Gastrocnemius medialis (tissue), 4 donors: ENCODE measurements around the gene DUS1L.

Experiments
- POLR2A ChIP-seq, 2 donors: fragments of 450-650 bp; IDR thresholded peaks; one replicate each; pipeline ENCODE4 v1.6.1; 2017; ENCODE audit warnings: antibody characterized with exemption in 2 of 2, mild to moderate bottlenecking in 2 of 2, moderate library complexity in 2 of 2
- TF ChIP-seq, protein P1 (sequence below), 5 experiments: fragments of 450-650 bp in 3 of 5; fragments of 200-600 bp in 2 of 5; sonication (generic) in 2 of 5; IDR thresholded peaks in 4 of 5; conservative IDR thresholded peaks in 1 of 5; 1 replicate in 4 of 5; 2 replicates in 1 of 5; pipeline ENCODE4 v1.5.1; 2016 to 2019; ENCODE audit warnings: antibody characterized with exemption in 5 of 5, mild to moderate bottlenecking in 3 of 5, moderate library complexity in 3 of 5

DNA sequence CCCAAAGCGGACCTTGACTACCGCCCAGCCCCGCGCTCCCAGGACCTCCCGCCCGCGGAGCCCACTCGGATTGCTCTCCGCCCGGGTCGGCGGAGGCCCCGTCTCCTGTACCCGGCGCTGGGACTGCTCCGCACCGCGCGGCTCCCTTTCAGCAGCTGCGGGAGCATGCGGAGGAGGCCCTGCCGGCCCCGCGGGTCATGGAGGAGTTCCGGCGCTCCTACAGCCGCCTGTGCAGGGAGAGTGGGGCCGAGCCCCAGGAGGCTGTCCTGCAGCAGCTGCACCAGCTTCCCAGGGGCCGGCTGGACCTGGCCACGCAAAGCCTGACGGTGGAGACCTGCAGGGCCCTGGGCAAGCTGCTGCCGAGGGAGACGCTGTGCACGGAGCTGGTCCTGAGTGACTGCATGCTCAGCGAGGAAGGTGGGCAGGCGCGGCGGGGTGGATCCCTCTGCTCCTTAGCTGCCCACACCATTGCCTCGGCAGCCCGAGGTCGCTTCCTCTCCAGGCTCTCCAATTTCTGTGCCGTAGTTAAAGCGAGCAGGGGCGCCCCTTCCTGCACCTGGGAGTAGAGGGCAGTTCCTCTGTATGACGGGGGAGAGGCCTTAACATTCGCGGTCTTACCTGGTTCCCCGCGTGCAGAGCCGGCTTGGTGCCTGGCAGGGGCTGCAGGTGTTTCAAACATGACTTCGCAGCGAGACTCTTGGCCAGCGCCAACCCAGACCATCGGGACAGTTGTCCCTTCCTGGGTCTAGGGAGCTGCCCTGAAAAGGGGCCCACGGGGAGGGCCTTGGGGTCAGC, 42.0 kb downstream of the DUS1L start:
- TF ChIP-seq, protein P1, sequence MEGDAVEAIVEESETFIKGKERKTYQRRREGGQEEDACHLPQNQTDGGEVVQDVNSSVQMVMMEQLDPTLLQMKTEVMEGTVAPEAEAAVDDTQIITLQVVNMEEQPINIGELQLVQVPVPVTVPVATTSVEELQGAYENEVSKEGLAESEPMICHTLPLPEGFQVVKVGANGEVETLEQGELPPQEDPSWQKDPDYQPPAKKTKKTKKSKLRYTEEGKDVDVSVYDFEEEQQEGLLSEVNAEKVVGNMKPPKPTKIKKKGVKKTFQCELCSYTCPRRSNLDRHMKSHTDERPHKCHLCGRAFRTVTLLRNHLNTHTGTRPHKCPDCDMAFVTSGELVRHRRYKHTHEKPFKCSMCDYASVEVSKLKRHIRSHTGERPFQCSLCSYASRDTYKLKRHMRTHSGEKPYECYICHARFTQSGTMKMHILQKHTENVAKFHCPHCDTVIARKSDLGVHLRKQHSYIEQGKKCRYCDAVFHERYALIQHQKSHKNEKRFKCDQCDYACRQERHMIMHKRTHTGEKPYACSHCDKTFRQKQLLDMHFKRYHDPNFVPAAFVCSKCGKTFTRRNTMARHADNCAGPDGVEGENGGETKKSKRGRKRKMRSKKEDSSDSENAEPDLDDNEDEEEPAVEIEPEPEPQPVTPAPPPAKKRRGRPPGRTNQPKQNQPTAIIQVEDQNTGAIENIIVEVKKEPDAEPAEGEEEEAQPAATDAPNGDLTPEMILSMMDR (IDR thresholded peaks at IDR 0.05 in 4 of 5, conservative IDR thresholded peaks at IDR 0.05 in 1 of 5), result no peak
- no peak for TF ChIP-seq POLR2A (IDR thresholded peaks at IDR 0.05)
